Measurements from ENCODE around the gene EPHB2. TPM values are rescaled to one million over a fixed set of nuclear protein-coding genes. Genes with fewer than 3 reads are reported as not detected.

EPHB2 gene
- polyA plus RNA-seq, 4 donors = 1.1 to 52.5 (median 15.8) TPM

DNA sequence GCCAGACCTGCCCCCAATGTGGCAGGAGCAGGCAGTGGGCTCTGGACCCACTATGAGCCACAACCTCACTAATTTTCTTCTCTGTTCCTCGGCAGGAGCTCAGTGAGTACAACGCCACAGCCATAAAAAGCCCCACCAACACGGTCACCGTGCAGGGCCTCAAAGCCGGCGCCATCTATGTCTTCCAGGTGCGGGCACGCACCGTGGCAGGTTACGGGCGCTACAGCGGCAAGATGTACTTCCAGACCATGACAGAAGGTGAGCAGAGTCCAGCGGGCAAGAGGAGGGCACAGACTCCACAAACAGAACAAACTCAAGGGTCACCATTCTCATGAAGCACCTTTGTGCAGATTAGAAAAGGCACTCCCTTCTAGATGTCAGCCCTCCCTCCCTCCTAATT, 182.2 kb downstream of the EPHB2 start:
- FAIRE-seq = no peak
- 93 to 95% (median 94%) methylated on average over 13 of the region's 13 CpGs for WGBS, 3 donors
- no peak for DNase-seq

DNA sequence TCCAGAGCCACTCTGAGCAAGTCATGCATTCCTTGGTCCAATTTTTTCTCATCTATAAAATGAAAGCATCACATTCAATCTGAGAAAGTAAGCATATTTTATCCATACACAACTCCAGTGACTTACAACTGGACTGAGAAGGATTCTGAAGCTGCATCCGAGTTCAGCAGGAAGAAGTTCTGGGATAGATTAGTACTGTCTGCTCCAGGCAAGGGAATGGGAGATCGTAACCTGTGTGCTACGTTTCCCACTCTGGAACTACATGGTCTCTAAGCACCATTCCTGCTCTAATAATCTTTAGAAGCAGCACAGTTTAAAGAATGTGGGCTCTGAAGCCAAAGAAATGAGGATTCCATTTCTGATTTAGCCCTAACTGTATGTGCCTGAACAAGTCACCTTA, 182.7 kb downstream of the EPHB2 start:
- H3K9me3 ChIP-seq (ENCODE audit: control insufficient read depth in 2 of 2, insufficient read depth in 1 of 2, low read depth in 1 of 2, low read length in 1 of 2) = no peaks in the 10 kb centered on the region
- DNase-seq = no peak
- no peaks in the 10 kb centered on the region for H3K4me1 ChIP-seq (ENCODE audit: control insufficient read depth in 3 of 3, insufficient read depth in 2 of 3, low read depth in 1 of 3, low read length in 2 of 3)
- no peak overlapping the region for H3K4me3 ChIP-seq (ENCODE audit: low read depth in 1 of 3, low read length in 3 of 3)
- no peaks in the 10 kb centered on the region for H3K27me3 ChIP-seq (ENCODE audit: control insufficient read depth in 3 of 3, insufficient read depth in 3 of 3, low read length in 3 of 3)
- FAIRE-seq = no peak
- peaks cover 0 to 67% (median 2%) of the 10 kb centered on the region in 3 donors for H3K36me3 ChIP-seq (ENCODE audit: control insufficient read depth in 3 of 3, insufficient read depth in 2 of 3, low read depth in 1 of 3, low read length in 3 of 3)
- WGBS, 3 donors = 62 to 82% (median 67%) methylated on average over 3 of the region's 3 CpGs
- H3K27ac ChIP-seq (ENCODE audit: low read depth in 1 of 3, low read length in 2 of 3) = no peak overlapping the region

More for the DNA sequence above, 182.2 kb downstream of the EPHB2 start:
- Histone ChIP-seq H3K9me3 (ENCODE audit: control insufficient read depth in 2 of 2, insufficient read depth in 1 of 2, low read depth in 1 of 2, low read length in 1 of 2) (no peaks in the 10 kb centered on the region), H3K4me1 (ENCODE audit: control insufficient read depth in 3 of 3, insufficient read depth in 2 of 3, low read depth in 1 of 3, low read length in 2 of 3) (no peaks in the 10 kb centered on the region), H3K36me3 (ENCODE audit: control insufficient read depth in 3 of 3, insufficient read depth in 2 of 3, low read depth in 1 of 3, low read length in 3 of 3) (peaks cover 0 to 66% (median 2%) of the 10 kb centered on the region in 3 donors), H3K4me3 (ENCODE audit: low read depth in 1 of 3, low read length in 3 of 3) (no peak overlapping the region), H3K27ac (ENCODE audit: low read depth in 1 of 3, low read length in 2 of 3) (no peak overlapping the region), H3K27me3 (ENCODE audit: control insufficient read depth in 3 of 3, insufficient read depth in 3 of 3, low read length in 3 of 3) (no peaks in the 10 kb centered on the region)

DNA sequence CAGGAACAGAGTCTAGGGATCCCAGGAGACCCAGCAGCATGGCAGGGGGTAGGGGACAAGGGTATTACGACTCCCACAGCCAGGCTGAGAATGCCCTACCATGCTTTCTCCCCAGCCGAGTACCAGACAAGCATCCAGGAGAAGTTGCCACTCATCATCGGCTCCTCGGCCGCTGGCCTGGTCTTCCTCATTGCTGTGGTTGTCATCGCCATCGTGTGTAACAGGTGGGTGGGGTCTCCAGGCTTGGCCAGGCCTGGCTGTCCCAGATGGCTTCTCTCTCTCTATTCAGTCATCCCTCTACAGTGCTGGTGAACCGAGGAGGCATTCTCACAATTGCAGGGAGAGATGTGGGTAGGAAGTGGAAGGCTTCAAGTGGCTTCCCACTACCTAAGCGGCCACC, 184.7 kb downstream of the EPHB2 start:
- no peak for FAIRE-seq

DNA sequence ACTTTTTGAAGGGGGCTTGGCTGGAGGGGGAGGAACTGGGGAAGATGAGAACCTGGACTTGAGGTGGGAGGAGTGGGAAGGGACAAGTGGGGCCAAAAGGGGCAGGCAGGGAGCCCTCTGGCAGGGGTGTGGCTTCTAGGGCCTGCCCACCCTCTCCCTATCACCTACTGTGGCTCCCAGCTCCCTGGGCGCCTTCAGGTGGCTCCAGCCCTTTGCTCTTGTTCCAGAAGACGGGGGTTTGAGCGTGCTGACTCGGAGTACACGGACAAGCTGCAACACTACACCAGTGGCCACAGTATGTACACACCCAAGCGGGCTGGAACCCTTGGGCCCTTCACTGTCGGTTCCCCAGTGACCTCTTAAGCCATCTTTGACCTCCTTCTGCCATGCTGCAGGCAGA, 185.5 kb downstream of the EPHB2 start:
- H3K4me1 ChIP-seq (ENCODE audit: control insufficient read depth in 3 of 3, insufficient read depth in 2 of 3, low read depth in 1 of 3, low read length in 2 of 3) = no peaks in the 10 kb centered on the region
- no peak overlapping the region for H3K27ac ChIP-seq (ENCODE audit: low read depth in 1 of 3, low read length in 2 of 3)
- H3K36me3 ChIP-seq (ENCODE audit: control insufficient read depth in 3 of 3, insufficient read depth in 2 of 3, low read depth in 1 of 3, low read length in 3 of 3) = peaks cover 0 to 75% (median 2%) of the 10 kb centered on the region in 3 donors
- FAIRE-seq = no peak
- H3K9me3 ChIP-seq (ENCODE audit: control insufficient read depth in 2 of 2, insufficient read depth in 1 of 2, low read depth in 1 of 2, low read length in 1 of 2) = no peaks in the 10 kb centered on the region
- DNase-seq = no peak
- no peak overlapping the region for H3K4me3 ChIP-seq (ENCODE audit: low read depth in 1 of 3, low read length in 3 of 3)
- no peaks in the 10 kb centered on the region for H3K27me3 ChIP-seq (ENCODE audit: control insufficient read depth in 3 of 3, insufficient read depth in 3 of 3, low read length in 3 of 3)
- 85 to 89% (median 87%) methylated on average over 6 to 7 of the region's 7 CpGs for WGBS, 3 donors

More for the DNA sequence above, 184.7 kb downstream of the EPHB2 start:
- no peaks in the 10 kb centered on the region for H3K4me1 ChIP-seq (ENCODE audit: control insufficient read depth in 3 of 3, insufficient read depth in 2 of 3, low read depth in 1 of 3, low read length in 2 of 3)
- no peaks in the 10 kb centered on the region for H3K27me3 ChIP-seq (ENCODE audit: control insufficient read depth in 3 of 3, insufficient read depth in 3 of 3, low read length in 3 of 3)
- H3K27ac ChIP-seq (ENCODE audit: low read depth in 1 of 3, low read length in 2 of 3) = no peak overlapping the region
- H3K9me3 ChIP-seq (ENCODE audit: control insufficient read depth in 2 of 2, insufficient read depth in 1 of 2, low read depth in 1 of 2, low read length in 1 of 2) = no peaks in the 10 kb centered on the region
- peaks cover 0 to 70% (median 2%) of the 10 kb centered on the region in 3 donors for H3K36me3 ChIP-seq (ENCODE audit: control insufficient read depth in 3 of 3, insufficient read depth in 2 of 3, low read depth in 1 of 3, low read length in 3 of 3)
- H3K4me3 ChIP-seq (ENCODE audit: low read depth in 1 of 3, low read length in 3 of 3) = no peak overlapping the region
- DNase-seq = no peak
- WGBS, 3 donors = 74 to 92% (median 85%) methylated on average over 9 of the region's 9 CpGs

DNA sequence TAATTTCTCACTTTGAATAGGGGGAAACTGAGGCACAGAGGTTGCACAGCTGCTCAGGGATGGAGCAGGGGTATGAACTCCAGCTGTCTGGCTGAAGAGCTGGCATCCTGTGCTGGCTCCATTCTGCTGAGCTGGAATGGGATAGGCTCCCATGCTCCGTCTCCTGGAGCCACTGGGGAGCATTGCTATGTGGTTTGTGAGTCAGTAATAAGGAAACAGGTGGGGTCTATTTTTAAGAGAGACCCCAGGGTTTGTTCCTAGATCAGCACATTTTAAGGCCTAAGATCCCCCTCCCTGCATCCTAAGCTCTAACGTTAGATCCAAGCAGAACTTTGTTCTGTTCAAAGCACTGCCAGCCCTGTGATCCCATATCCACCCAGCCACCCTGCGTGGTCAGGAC, 189.8 kb downstream of the EPHB2 start:
- Histone ChIP-seq H3K4me1 (ENCODE audit: control insufficient read depth in 3 of 3, insufficient read depth in 2 of 3, low read depth in 1 of 3, low read length in 2 of 3) (no peaks in the 10 kb centered on the region), H3K27ac (ENCODE audit: low read depth in 1 of 3, low read length in 2 of 3) (no peak overlapping the region), H3K9me3 (ENCODE audit: control insufficient read depth in 2 of 2, insufficient read depth in 1 of 2, low read depth in 1 of 2, low read length in 1 of 2) (no peaks in the 10 kb centered on the region), H3K4me3 (ENCODE audit: low read depth in 1 of 3, low read length in 3 of 3) (no peak overlapping the region), H3K27me3 (ENCODE audit: control insufficient read depth in 3 of 3, insufficient read depth in 3 of 3, low read length in 3 of 3) (no peaks in the 10 kb centered on the region), H3K36me3 (ENCODE audit: control insufficient read depth in 3 of 3, insufficient read depth in 2 of 3, low read depth in 1 of 3, low read length in 3 of 3) (peaks cover 0 to 72% (median 0%) of the 10 kb centered on the region in 3 donors)
- no peak for DNase-seq
- FAIRE-seq = no peak
- 65 to 71% (median 70%) methylated on average over 3 of the region's 3 CpGs for WGBS, 3 donors

DNA sequence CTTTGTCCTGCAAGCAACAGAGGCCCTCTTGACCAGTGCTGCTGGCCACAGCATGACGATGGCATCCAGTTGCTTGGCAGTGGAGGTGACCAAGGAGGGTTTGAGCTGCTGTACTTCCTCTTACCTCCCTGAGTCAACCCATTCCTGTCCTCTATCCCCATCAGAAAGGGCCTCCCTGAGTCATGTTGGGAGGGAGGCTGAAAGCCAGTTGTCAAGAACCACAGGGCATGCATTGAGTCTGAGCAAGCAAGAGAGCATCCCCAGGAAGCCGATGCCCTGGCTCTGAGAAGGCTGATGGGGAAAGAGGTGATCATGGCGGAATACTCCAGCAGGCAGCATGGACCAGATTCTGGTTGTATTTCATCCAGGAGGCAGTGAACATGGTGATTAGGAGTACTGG, 192.5 kb downstream of the EPHB2 start:
- Histone ChIP-seq H3K4me3 (ENCODE audit: low read depth in 1 of 3, low read length in 3 of 3) (no peak overlapping the region), H3K9me3 (ENCODE audit: control insufficient read depth in 2 of 2, insufficient read depth in 1 of 2, low read depth in 1 of 2, low read length in 1 of 2) (no peaks in the 10 kb centered on the region), H3K27me3 (ENCODE audit: control insufficient read depth in 3 of 3, insufficient read depth in 3 of 3, low read length in 3 of 3) (no peaks in the 10 kb centered on the region), H3K36me3 (ENCODE audit: control insufficient read depth in 3 of 3, insufficient read depth in 2 of 3, low read depth in 1 of 3, low read length in 3 of 3) (peaks cover 0 to 75% (median 0%) of the 10 kb centered on the region in 3 donors), H3K27ac (ENCODE audit: low read depth in 1 of 3, low read length in 2 of 3) (no peak overlapping the region), H3K4me1 (ENCODE audit: control insufficient read depth in 3 of 3, insufficient read depth in 2 of 3, low read depth in 1 of 3, low read length in 2 of 3) (no peaks in the 10 kb centered on the region)
- DNase-seq (no peak), FAIRE-seq (no peak)
- 88 to 98% (median 90%) methylated on average over 3 of the region's 3 CpGs for WGBS, 3 donors

DNA sequence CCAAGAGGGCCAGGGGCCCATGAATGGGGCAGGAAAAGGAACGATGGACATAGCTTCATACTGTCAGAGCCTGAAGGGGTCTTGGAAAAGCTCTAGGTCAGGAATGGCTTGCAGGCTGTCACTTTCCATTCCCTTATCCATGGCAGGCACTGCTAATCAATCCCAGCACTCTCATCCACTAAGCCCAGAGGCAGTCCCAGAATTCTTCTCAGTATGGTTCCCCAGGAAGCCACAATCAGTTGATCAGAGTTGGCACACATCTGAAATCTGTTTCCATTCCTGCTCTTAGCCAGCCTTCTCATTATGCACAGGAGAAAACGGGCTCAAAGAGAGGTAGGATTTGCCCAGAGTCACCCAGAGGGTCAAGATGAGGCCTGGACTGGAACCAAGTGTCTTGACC, 196.3 kb downstream of the EPHB2 start:
- Histone ChIP-seq H3K27me3 (ENCODE audit: control insufficient read depth in 3 of 3, insufficient read depth in 3 of 3, low read length in 3 of 3) (no peaks in the 10 kb centered on the region), H3K4me1 (ENCODE audit: control insufficient read depth in 3 of 3, insufficient read depth in 2 of 3, low read depth in 1 of 3, low read length in 2 of 3) (no peaks in the 10 kb centered on the region), H3K9me3 (ENCODE audit: control insufficient read depth in 2 of 2, insufficient read depth in 1 of 2, low read depth in 1 of 2, low read length in 1 of 2) (no peaks in the 10 kb centered on the region), H3K27ac (ENCODE audit: low read depth in 1 of 3, low read length in 2 of 3) (no peak overlapping the region), H3K36me3 (ENCODE audit: control insufficient read depth in 3 of 3, insufficient read depth in 2 of 3, low read depth in 1 of 3, low read length in 3 of 3) (peaks cover 0 to 82% (median 0%) of the 10 kb centered on the region in 3 donors), H3K4me3 (ENCODE audit: low read depth in 1 of 3, low read length in 3 of 3) (no peak overlapping the region)
- no peak for FAIRE-seq
- 58 to 79% (median 77%) methylated on average over 2 of the region's 2 CpGs for WGBS, 3 donors
- no peak for DNase-seq

DNA sequence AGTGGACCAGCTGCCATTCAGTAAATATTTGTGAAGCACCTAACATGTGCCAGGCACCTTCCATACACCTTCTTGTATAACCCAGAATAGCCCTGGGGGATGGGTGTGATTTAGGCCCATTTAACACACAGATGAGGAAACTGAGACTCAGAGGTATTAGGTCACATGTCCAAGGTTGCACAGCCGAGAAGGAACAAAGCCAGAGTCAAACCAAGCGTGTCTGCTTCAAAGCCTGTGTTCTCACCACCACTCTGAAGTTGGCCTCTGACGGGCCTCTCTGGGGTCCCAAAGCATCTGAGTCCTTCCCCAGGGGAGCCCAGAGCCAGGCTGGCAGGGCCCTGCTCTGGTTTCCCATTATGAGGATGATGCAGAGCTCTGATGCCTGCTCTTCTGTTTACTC, 196.9 kb downstream of the EPHB2 start:
- Histone ChIP-seq H3K9me3 (ENCODE audit: control insufficient read depth in 2 of 2, insufficient read depth in 1 of 2, low read depth in 1 of 2, low read length in 1 of 2) (no peaks in the 10 kb centered on the region), H3K4me3 (ENCODE audit: low read depth in 1 of 3, low read length in 3 of 3) (no peak overlapping the region), H3K27me3 (ENCODE audit: control insufficient read depth in 3 of 3, insufficient read depth in 3 of 3, low read length in 3 of 3) (no peaks in the 10 kb centered on the region), H3K4me1 (ENCODE audit: control insufficient read depth in 3 of 3, insufficient read depth in 2 of 3, low read depth in 1 of 3, low read length in 2 of 3) (no peaks in the 10 kb centered on the region), H3K27ac (ENCODE audit: low read depth in 1 of 3, low read length in 2 of 3) (no peak overlapping the region), H3K36me3 (ENCODE audit: control insufficient read depth in 3 of 3, insufficient read depth in 2 of 3, low read depth in 1 of 3, low read length in 3 of 3) (peaks cover 0 to 85% (median 0%) of the 10 kb centered on the region in 3 donors)
- DNase-seq (no peak), FAIRE-seq (no peak)
- WGBS, 3 donors = 86 to 90% (median 88%) methylated on average over 3 of the region's 3 CpGs

DNA sequence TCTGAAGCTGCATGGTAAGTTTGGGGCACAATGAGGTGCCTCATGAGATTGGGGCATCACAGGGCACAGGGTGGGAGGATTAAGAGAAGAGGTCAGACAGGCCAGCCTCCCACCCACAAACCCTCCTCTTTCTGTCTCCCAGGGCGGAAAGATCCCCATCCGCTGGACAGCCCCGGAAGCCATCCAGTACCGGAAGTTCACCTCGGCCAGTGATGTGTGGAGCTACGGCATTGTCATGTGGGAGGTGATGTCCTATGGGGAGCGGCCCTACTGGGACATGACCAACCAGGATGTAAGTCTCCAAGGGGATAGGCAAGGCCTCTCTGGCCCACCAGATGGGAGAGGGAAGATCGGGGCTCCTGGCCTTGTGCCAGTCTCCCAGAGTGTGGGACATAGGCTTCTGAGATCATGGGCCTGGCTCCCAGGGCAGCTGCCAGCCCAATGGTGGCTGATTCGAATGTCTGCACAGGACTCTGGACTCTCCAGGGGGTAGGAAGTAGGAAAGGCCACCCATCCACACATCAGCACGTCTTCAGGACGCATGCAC, 198.3 kb downstream of the EPHB2 start:
- Histone ChIP-seq H3K36me3 (ENCODE audit: control insufficient read depth in 3 of 3, insufficient read depth in 2 of 3, low read depth in 1 of 3, low read length in 3 of 3) (peaks cover 0 to 85% (median 0%) of the 10 kb centered on the region in 3 donors), H3K27ac (ENCODE audit: low read depth in 1 of 3, low read length in 2 of 3) (no peak overlapping the region), H3K4me1 (ENCODE audit: control insufficient read depth in 3 of 3, insufficient read depth in 2 of 3, low read depth in 1 of 3, low read length in 2 of 3) (no peaks in the 10 kb centered on the region), H3K27me3 (ENCODE audit: control insufficient read depth in 3 of 3, insufficient read depth in 3 of 3, low read length in 3 of 3) (no peaks in the 10 kb centered on the region), H3K4me3 (ENCODE audit: low read depth in 1 of 3, low read length in 3 of 3) (no peak overlapping the region), H3K9me3 (ENCODE audit: control insufficient read depth in 2 of 2, insufficient read depth in 1 of 2, low read depth in 1 of 2, low read length in 1 of 2) (no peaks in the 10 kb centered on the region)
- DNase-seq (no peak), FAIRE-seq (no peak)
- 81 to 89% (median 87%) methylated on average over 11 of the region's 11 CpGs for whole genome bisulfite sequencing, 3 donors
